Measurements from ENCODE around the gene ARFRP1. TPM values are rescaled to one million over a fixed set of nuclear protein-coding genes. Genes with fewer than 3 reads are reported as not detected.

ARFRP1 gene
- total RNA-seq, 1 experiment from 2014 or later = 71.2 TPM

- H3K9me2 ChIP-seq (replicated peaks; ENCODE audit: low read length) = no peaks in the 10 kb centered on the region
- H3K9me3 ChIP-seq (ENCODE audit: low read length) = no peaks in the 10 kb centered on the region
- H3K4me1 ChIP-seq (ENCODE audit: insufficient read depth, low read length) = no peaks in the 10 kb centered on the region
- POLR2A ChIA-PET (ENCODE audit: unreplicated experiment) = no interaction called here
- no peaks in the 10 kb centered on the region for H3F3A ChIP-seq (ENCODE audit: low read length, unreplicated experiment)
- no peak overlapping the region for H3K9ac ChIP-seq (ENCODE audit: low read length)
- CTCF ChIA-PET = no interaction called here
- ATAC-seq (no peak), DNase-seq (no peak)
- intact Hi-C loops (cut with micrococcal nuclease) = no loop called here
- TF ChIP-seq EZH2 (IDR thresholded peaks at IDR 0.05; ENCODE audit: low read length, unreplicated experiment) (no peak), EZH2phosphoT487 (IDR thresholded peaks at IDR 0.05; ENCODE audit: borderline replicate concordance, low read length) (no peak)
- TF ChIP-seq, protein P1, sequence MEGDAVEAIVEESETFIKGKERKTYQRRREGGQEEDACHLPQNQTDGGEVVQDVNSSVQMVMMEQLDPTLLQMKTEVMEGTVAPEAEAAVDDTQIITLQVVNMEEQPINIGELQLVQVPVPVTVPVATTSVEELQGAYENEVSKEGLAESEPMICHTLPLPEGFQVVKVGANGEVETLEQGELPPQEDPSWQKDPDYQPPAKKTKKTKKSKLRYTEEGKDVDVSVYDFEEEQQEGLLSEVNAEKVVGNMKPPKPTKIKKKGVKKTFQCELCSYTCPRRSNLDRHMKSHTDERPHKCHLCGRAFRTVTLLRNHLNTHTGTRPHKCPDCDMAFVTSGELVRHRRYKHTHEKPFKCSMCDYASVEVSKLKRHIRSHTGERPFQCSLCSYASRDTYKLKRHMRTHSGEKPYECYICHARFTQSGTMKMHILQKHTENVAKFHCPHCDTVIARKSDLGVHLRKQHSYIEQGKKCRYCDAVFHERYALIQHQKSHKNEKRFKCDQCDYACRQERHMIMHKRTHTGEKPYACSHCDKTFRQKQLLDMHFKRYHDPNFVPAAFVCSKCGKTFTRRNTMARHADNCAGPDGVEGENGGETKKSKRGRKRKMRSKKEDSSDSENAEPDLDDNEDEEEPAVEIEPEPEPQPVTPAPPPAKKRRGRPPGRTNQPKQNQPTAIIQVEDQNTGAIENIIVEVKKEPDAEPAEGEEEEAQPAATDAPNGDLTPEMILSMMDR (conservative IDR thresholded peaks at IDR 0.05; ENCODE audit: low read depth, low read length) = no peak
- no peak overlapping the region for H2AFZ ChIP-seq (ENCODE audit: low read length)
- no peaks in the 10 kb centered on the region for H3K79me2 ChIP-seq (ENCODE audit: low read length)
- H3K36me3 ChIP-seq (ENCODE audit: low read depth, low read length) = no peaks in the 10 kb centered on the region
- BruUV-seq (replicated peaks) = no TSS peak
- H4K20me1 ChIP-seq (ENCODE audit: low read length) = no peaks in the 10 kb centered on the region
- no peak overlapping the region for H3K4me3 ChIP-seq (ENCODE audit: low read length)
- no peaks in the 10 kb centered on the region for H3K27me3 ChIP-seq (ENCODE audit: low read length)
- no peak overlapping the region for H3K27ac ChIP-seq (ENCODE audit: low read length)
- H3K4me2 ChIP-seq (ENCODE audit: low read length) = no peak overlapping the region
Measured at GRCh38 chr20:63750807-63751470, 43.2 kb upstream of the ARFRP1 start.

GRCh38 chr20:63749597-63750508 lies 42.1 kb upstream of the ARFRP1 start:
- no peaks in the 10 kb centered on the region for H3K79me2 ChIP-seq (ENCODE audit: low read length)
- intact Hi-C loops (cut with micrococcal nuclease) = no loop called here
- H2AFZ ChIP-seq (ENCODE audit: low read length) = no peak overlapping the region
- DNase-seq (no peak), ATAC-seq (no peak)
- H3K9ac ChIP-seq (ENCODE audit: low read length) = no peak overlapping the region
- no peaks in the 10 kb centered on the region for H4K20me1 ChIP-seq (ENCODE audit: low read length)
- no TSS peak for BruUV-seq (replicated peaks)
- H3K4me2 ChIP-seq (ENCODE audit: low read length) = no peak overlapping the region
- H3K9me3 ChIP-seq (ENCODE audit: low read length) = no peaks in the 10 kb centered on the region
- ChIA-PET POLR2A (ENCODE audit: unreplicated experiment) (interaction anchor here (0.7 kb wide), 1 partner anchor 42 kb away, joined by 3 read pairs; no protein-coding TSS in a partner anchor), CTCF (no interaction called here)
- no peaks in the 10 kb centered on the region for H3K9me2 ChIP-seq (replicated peaks; ENCODE audit: low read length)
- H3K27me3 ChIP-seq (ENCODE audit: low read length) = no peaks in the 10 kb centered on the region
- H3K27ac ChIP-seq (ENCODE audit: low read length) = no peak overlapping the region
- H3F3A ChIP-seq (ENCODE audit: low read length, unreplicated experiment) = no peaks in the 10 kb centered on the region
- H3K36me3 ChIP-seq (ENCODE audit: low read depth, low read length) = no peaks in the 10 kb centered on the region
- TF ChIP-seq EZH2 (IDR thresholded peaks at IDR 0.05; ENCODE audit: low read length, unreplicated experiment) (no peak), EZH2phosphoT487 (IDR thresholded peaks at IDR 0.05; ENCODE audit: borderline replicate concordance, low read length) (no peak)
- TF ChIP-seq, protein P1 (conservative IDR thresholded peaks at IDR 0.05; ENCODE audit: low read depth, low read length) = no peak
- no peaks in the 10 kb centered on the region for H3K4me1 ChIP-seq (ENCODE audit: insufficient read depth, low read length)
- no peak overlapping the region for H3K4me3 ChIP-seq (ENCODE audit: low read length)

Measured in PC-3 (cell line).